ENCODE results near the gene EBNA1BP2.

Gene EBNA1BP2

GRCh38 chr1:43205671-43206070 lies 33.6 kb upstream of the EBNA1BP2 start:
- Histone ChIP-seq H3K9ac (ENCODE audit: low read length in 5 of 5) (no peak overlapping the region), H3K4me3 (ENCODE audit: low read depth in 1 of 5, low read length in 5 of 5) (no peak overlapping the region), H3K4me1 (ENCODE audit: control insufficient read depth in 5 of 5, insufficient read depth in 5 of 5, low read length in 5 of 5) (peaks cover 5 to 27% (median 23%) of the 10 kb centered on the region in 5 donors), H3K27ac (ENCODE audit: low read depth, low read length) (peak overlapping the region; percentile 23), H3K9me3 (ENCODE audit: control insufficient read depth in 5 of 5, low read length in 5 of 5) (peaks cover 0 to 4% (median 0%) of the 10 kb centered on the region in 5 donors), H3K36me3 (ENCODE audit: control insufficient read depth in 5 of 5, insufficient read depth in 5 of 5, low read length in 5 of 5) (no peaks in the 10 kb centered on the region), H3K27me3 (ENCODE audit: control insufficient read depth in 5 of 5, insufficient read depth in 4 of 5, low read length in 5 of 5) (no peaks in the 10 kb centered on the region)

DNA sequence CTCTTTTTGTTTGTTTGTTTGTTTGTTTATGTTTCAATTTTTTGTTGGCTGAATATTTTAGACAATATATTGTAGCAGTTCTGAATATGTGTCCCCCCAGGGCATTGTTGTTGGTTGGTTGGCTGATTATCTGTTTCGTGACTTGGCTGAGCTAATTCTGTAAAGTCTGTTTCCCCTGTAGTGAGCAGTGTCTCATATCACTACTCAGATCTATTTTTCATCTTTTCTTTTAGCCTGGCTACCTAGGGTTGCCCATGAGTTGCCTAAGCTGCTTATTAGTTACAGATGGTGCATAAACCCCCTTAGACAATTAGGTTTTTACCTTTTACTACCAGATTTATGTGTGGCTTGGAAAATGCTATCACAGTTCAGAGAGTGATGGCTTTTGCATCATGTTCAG lies 32.3 kb upstream of the EBNA1BP2 start:
- no peaks in the 10 kb centered on the region for H3K36me3 ChIP-seq (ENCODE audit: control insufficient read depth in 5 of 5, insufficient read depth in 5 of 5, low read length in 5 of 5)
- H3K9ac ChIP-seq (ENCODE audit: low read length in 5 of 5): no peak overlapping the region
- H3K4me1 ChIP-seq (ENCODE audit: control insufficient read depth in 5 of 5, insufficient read depth in 5 of 5, low read length in 5 of 5): peaks cover 5 to 27% (median 23%) of the 10 kb centered on the region in 5 donors
- no peaks in the 10 kb centered on the region for H3K27me3 ChIP-seq (ENCODE audit: control insufficient read depth in 5 of 5, insufficient read depth in 4 of 5, low read length in 5 of 5)
- H3K27ac ChIP-seq (ENCODE audit: low read depth, low read length): no peak overlapping the region
- H3K9me3 ChIP-seq (ENCODE audit: control insufficient read depth in 5 of 5, low read length in 5 of 5): peaks cover 0 to 4% (median 0%) of the 10 kb centered on the region in 5 donors
- H3K4me3 ChIP-seq (ENCODE audit: low read depth in 1 of 5, low read length in 5 of 5): no peak overlapping the region

- H3K4me3 ChIP-seq (ENCODE audit: low read depth in 1 of 5, low read length in 5 of 5): no peak overlapping the region
- H3K27me3 ChIP-seq (ENCODE audit: control insufficient read depth in 5 of 5, insufficient read depth in 4 of 5, low read length in 5 of 5): no peaks in the 10 kb centered on the region
- H3K27ac ChIP-seq (ENCODE audit: low read depth, low read length): no peak overlapping the region
Measured at GRCh38 chr1:43203859-43204258, 31.8 kb upstream of the EBNA1BP2 start.

DNA sequence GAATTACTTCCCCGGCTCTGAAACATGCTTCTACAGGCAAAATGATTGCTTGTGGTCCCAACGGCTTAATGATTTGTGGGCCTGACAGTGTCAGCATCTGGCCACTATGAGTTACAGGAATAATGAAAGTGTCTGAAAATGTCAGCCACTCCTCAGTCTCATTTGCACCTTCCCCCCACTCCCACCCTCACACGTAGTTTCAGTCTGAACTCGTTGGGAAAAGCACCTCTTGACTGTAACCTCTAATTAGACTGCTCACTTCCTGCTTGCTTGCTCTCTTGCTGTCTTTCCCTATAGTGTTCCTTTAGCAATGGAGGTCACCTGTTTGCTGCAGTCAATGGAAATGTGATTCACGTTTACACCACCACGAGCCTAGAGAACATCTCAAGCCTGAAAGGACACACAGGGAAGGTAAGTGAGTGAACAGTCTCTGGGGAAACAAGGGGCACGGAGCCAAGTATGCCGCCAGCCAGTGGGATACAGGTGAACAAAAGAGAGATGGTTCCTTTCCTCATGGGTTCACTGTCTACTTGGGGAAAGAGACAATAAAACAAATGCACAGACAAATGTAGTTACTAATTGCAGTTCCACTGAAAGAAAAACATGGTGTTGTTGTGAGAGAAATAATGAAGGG lies 27.1 kb upstream of the EBNA1BP2 start:
- Histone ChIP-seq H3K9me3 (ENCODE audit: control insufficient read depth in 5 of 5, low read length in 5 of 5) (peaks cover 0 to 4% (median 0%) of the 10 kb centered on the region in 5 donors), H3K27me3 (ENCODE audit: control insufficient read depth in 5 of 5, insufficient read depth in 4 of 5, low read length in 5 of 5) (no peaks in the 10 kb centered on the region), H3K9ac (ENCODE audit: low read length in 5 of 5) (no peak overlapping the region), H3K4me3 (ENCODE audit: low read depth in 1 of 5, low read length in 5 of 5) (no peak overlapping the region), H3K27ac (ENCODE audit: low read depth, low read length) (no peak overlapping the region), H3K4me1 (ENCODE audit: control insufficient read depth in 5 of 5, insufficient read depth in 5 of 5, low read length in 5 of 5) (no peaks in the 10 kb centered on the region), H3K36me3 (ENCODE audit: control insufficient read depth in 5 of 5, insufficient read depth in 5 of 5, low read length in 5 of 5) (no peaks in the 10 kb centered on the region)

More at GRCh38 chr1:43203859-43204258, 31.8 kb upstream of the EBNA1BP2 start:
- peaks cover 0 to 4% (median 0%) of the 10 kb centered on the region in 5 donors for H3K9me3 ChIP-seq (ENCODE audit: control insufficient read depth in 5 of 5, low read length in 5 of 5)
- no peak overlapping the region for H3K9ac ChIP-seq (ENCODE audit: low read length in 5 of 5)
- peaks cover 5 to 27% (median 23%) of the 10 kb centered on the region in 5 donors for H3K4me1 ChIP-seq (ENCODE audit: control insufficient read depth in 5 of 5, insufficient read depth in 5 of 5, low read length in 5 of 5)
- H3K36me3 ChIP-seq (ENCODE audit: control insufficient read depth in 5 of 5, insufficient read depth in 5 of 5, low read length in 5 of 5): no peaks in the 10 kb centered on the region

- H3K36me3 ChIP-seq (ENCODE audit: control insufficient read depth in 5 of 5, insufficient read depth in 5 of 5, low read length in 5 of 5): no peaks in the 10 kb centered on the region
- no peak overlapping the region for H3K27ac ChIP-seq (ENCODE audit: low read depth, low read length)
- H3K4me3 ChIP-seq (ENCODE audit: low read depth in 1 of 5, low read length in 5 of 5): no peak overlapping the region
- no peaks in the 10 kb centered on the region for H3K27me3 ChIP-seq (ENCODE audit: control insufficient read depth in 5 of 5, insufficient read depth in 4 of 5, low read length in 5 of 5)
- H3K9ac ChIP-seq (ENCODE audit: low read length in 5 of 5): no peak overlapping the region
- no peaks in the 10 kb centered on the region for H3K4me1 ChIP-seq (ENCODE audit: control insufficient read depth in 5 of 5, insufficient read depth in 5 of 5, low read length in 5 of 5)
- H3K9me3 ChIP-seq (ENCODE audit: control insufficient read depth in 5 of 5, low read length in 5 of 5): peaks cover 0 to 4% (median 0%) of the 10 kb centered on the region in 5 donors
Measured at GRCh38 chr1:43197343-43198127, 25.4 kb upstream of the EBNA1BP2 start.

DNA sequence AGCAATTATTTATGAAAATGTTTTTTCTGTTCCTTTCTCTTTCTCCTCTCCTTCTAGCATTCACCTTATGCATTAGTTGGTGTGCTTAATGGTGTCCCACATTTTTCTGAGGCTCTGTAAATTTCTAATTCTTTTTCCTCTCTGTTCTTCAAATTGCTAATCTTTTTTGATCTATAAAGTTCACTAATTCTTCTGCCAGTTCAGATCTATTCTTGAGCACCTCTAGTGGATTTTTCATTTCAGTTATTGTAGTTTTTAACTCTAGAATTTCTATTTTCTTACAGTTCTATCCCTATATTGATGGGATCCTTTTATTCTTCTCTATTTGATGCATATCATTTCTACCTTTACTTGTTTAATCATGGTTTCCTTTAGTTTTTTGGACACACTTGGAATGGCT lies 22.4 kb upstream of the EBNA1BP2 start:
- no peaks in the 10 kb centered on the region for H3K27me3 ChIP-seq (ENCODE audit: control insufficient read depth in 5 of 5, insufficient read depth in 4 of 5, low read length in 5 of 5)
- H3K4me3 ChIP-seq (ENCODE audit: low read depth in 1 of 5, low read length in 5 of 5): no peak overlapping the region
- no peak overlapping the region for H3K27ac ChIP-seq (ENCODE audit: low read depth, low read length)
- no peak overlapping the region for H3K9ac ChIP-seq (ENCODE audit: low read length in 5 of 5)
- peaks cover 0 to 4% (median 0%) of the 10 kb centered on the region in 5 donors for H3K9me3 ChIP-seq (ENCODE audit: control insufficient read depth in 5 of 5, low read length in 5 of 5)
- no peaks in the 10 kb centered on the region for H3K36me3 ChIP-seq (ENCODE audit: control insufficient read depth in 5 of 5, insufficient read depth in 5 of 5, low read length in 5 of 5)
- H3K4me1 ChIP-seq (ENCODE audit: control insufficient read depth in 5 of 5, insufficient read depth in 5 of 5, low read length in 5 of 5): no peaks in the 10 kb centered on the region

GRCh38 chr1:43188106-43188505 lies 16.0 kb upstream of the EBNA1BP2 start:
- Histone ChIP-seq H3K27ac (ENCODE audit: low read depth, low read length) (no peak overlapping the region), H3K9me3 (ENCODE audit: control insufficient read depth in 5 of 5, low read length in 5 of 5) (no peaks in the 10 kb centered on the region), H3K9ac (ENCODE audit: low read length in 5 of 5) (no peak overlapping the region), H3K4me3 (ENCODE audit: low read depth in 1 of 5, low read length in 5 of 5) (no peak overlapping the region), H3K36me3 (ENCODE audit: control insufficient read depth in 5 of 5, insufficient read depth in 5 of 5, low read length in 5 of 5) (no peaks in the 10 kb centered on the region), H3K4me1 (ENCODE audit: control insufficient read depth in 5 of 5, insufficient read depth in 5 of 5, low read length in 5 of 5) (no peaks in the 10 kb centered on the region), H3K27me3 (ENCODE audit: control insufficient read depth in 5 of 5, insufficient read depth in 4 of 5, low read length in 5 of 5) (no peaks in the 10 kb centered on the region)

GRCh38 chr1:43184995-43185394 lies 12.9 kb upstream of the EBNA1BP2 start:
- no peaks in the 10 kb centered on the region for H3K36me3 ChIP-seq (ENCODE audit: control insufficient read depth in 5 of 5, insufficient read depth in 5 of 5, low read length in 5 of 5)
- no peak overlapping the region for H3K4me3 ChIP-seq (ENCODE audit: low read depth in 1 of 5, low read length in 5 of 5)
- H3K4me1 ChIP-seq (ENCODE audit: control insufficient read depth in 5 of 5, insufficient read depth in 5 of 5, low read length in 5 of 5): no peaks in the 10 kb centered on the region
- no peak overlapping the region for H3K27ac ChIP-seq (ENCODE audit: low read depth, low read length)
- no peak overlapping the region for H3K9ac ChIP-seq (ENCODE audit: low read length in 5 of 5)
- H3K9me3 ChIP-seq (ENCODE audit: control insufficient read depth in 5 of 5, low read length in 5 of 5): no peaks in the 10 kb centered on the region
- H3K27me3 ChIP-seq (ENCODE audit: control insufficient read depth in 5 of 5, insufficient read depth in 4 of 5, low read length in 5 of 5): no peaks in the 10 kb centered on the region

DNA sequence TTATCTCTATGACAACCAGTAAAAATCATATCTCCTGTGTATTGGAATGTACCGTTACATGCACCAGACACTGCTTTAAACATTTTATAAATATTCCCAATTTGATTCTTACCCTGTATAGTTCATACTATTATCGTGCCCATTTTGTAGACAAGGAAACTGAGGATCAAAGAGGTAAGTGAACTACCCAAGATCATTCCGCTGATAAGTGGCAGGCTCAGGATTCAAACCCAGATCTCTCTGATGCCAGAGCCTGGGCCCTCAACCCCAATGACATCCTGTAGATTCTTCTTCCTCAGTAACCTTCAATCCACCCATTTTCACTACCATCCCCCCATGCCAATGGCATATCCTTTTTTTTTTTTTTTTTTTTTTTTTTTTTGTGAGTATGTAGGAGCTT lies 12.3 kb upstream of the EBNA1BP2 start:
- no peaks in the 10 kb centered on the region for H3K27me3 ChIP-seq (ENCODE audit: control insufficient read depth in 5 of 5, insufficient read depth in 4 of 5, low read length in 5 of 5)
- H3K36me3 ChIP-seq (ENCODE audit: control insufficient read depth in 5 of 5, insufficient read depth in 5 of 5, low read length in 5 of 5): no peaks in the 10 kb centered on the region
- H3K4me3 ChIP-seq (ENCODE audit: low read depth in 1 of 5, low read length in 5 of 5): no peak overlapping the region
- no peak overlapping the region for H3K27ac ChIP-seq (ENCODE audit: low read depth, low read length)
- no peak overlapping the region for H3K9ac ChIP-seq (ENCODE audit: low read length in 5 of 5)
- H3K9me3 ChIP-seq (ENCODE audit: control insufficient read depth in 5 of 5, low read length in 5 of 5): no peaks in the 10 kb centered on the region
- H3K4me1 ChIP-seq (ENCODE audit: control insufficient read depth in 5 of 5, insufficient read depth in 5 of 5, low read length in 5 of 5): no peaks in the 10 kb centered on the region

DNA sequence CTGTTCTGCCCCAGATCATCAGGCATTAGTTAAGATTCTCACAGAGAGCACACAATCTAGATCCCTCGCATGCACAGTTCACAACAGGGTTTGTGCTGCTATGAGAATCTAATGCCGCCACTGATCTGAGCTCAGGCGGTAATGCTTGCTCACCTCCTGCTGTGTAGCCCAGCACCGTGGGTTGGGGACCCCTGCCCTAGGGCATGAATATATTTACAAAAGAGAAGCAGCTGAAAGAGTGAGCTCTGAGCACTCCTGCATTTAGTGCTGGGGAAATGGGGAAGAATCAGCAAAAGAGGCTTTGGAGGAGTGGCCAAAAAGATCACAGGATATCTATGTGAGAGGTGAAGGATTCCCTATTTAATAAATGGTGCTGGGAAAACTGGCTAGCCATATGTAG lies 5.6 kb upstream of the EBNA1BP2 start:
- Histone ChIP-seq H3K9ac (ENCODE audit: low read length in 5 of 5) (no peak overlapping the region), H3K4me3 (ENCODE audit: low read depth in 1 of 5, low read length in 5 of 5) (no peak overlapping the region), H3K27me3 (ENCODE audit: control insufficient read depth in 5 of 5, insufficient read depth in 4 of 5, low read length in 5 of 5) (peaks cover 2 to 12% (median 7%) of the 10 kb centered on the region in 5 donors), H3K9me3 (ENCODE audit: control insufficient read depth in 5 of 5, low read length in 5 of 5) (no peaks in the 10 kb centered on the region), H3K27ac (ENCODE audit: low read depth, low read length) (no peak overlapping the region), H3K4me1 (ENCODE audit: control insufficient read depth in 5 of 5, insufficient read depth in 5 of 5, low read length in 5 of 5) (peaks cover 0 to 3% (median 2%) of the 10 kb centered on the region in 5 donors), H3K36me3 (ENCODE audit: control insufficient read depth in 5 of 5, insufficient read depth in 5 of 5, low read length in 5 of 5) (no peaks in the 10 kb centered on the region)
